GM19324 (cell line): ENCODE data around the gene GGA1.
A peak's percentile ranks its signal among the peaks of the same experiment; 100 is the strongest.

ENCODE experiments used
- ATAC-seq: cut with Tn5 transposase; IDR thresholded peaks from one replicate; pipeline ENCODE4 v1.9.1; 2021; ENCODE audit warnings: mild to moderate bottlenecking, moderate library complexity; ENCODE audit not compliant: unreplicated experiment, low FRiP score

Gene GGA1, protein sequence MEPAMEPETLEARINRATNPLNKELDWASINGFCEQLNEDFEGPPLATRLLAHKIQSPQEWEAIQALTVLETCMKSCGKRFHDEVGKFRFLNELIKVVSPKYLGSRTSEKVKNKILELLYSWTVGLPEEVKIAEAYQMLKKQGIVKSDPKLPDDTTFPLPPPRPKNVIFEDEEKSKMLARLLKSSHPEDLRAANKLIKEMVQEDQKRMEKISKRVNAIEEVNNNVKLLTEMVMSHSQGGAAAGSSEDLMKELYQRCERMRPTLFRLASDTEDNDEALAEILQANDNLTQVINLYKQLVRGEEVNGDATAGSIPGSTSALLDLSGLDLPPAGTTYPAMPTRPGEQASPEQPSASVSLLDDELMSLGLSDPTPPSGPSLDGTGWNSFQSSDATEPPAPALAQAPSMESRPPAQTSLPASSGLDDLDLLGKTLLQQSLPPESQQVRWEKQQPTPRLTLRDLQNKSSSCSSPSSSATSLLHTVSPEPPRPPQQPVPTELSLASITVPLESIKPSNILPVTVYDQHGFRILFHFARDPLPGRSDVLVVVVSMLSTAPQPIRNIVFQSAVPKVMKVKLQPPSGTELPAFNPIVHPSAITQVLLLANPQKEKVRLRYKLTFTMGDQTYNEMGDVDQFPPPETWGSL

DNA sequence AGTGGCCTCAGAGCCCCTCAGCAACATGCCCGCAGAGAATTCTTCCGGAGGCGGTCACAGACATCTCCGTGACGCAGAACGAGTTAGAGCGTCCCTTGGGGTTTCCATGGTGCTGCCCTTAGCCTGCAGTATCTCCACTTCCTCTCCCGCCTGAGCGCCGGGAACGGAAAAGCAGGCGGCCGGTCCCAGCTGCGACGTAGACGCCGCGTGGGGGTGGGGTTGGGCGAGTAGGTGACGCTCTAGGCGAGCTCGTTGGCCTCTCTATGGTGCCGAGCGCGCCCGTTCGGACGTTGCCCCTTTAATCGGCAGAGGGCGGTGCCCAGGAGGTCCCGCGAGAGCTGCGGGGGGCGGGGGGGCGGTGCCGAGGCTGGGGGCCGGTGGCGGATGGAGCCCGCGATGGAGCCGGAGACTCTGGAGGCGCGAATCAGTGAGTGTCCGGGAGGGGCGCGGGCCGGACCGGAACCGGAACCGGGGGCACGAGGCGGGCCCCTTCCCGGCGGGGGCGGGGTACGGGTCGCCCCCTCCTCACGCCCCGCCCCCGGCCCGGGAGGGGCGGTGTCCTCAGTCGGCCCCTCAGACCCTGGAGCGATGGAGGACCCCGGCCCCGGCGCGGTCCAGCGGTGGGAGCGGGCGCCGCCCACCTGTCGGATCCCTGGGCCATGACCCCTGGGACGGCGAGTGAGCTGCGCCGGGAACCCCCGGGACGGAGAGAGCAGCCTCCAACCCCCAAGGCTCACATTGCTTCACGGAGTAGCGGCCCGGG lies at the start of gene GGA1:
Gene GGA1, plus strand, starts transcription at position 358 of the 763 bp plus-strand sequence. Its CDS starts 27 bp downstream, at position 385.
- ATAC-seq: peak; percentile 92

DNA sequence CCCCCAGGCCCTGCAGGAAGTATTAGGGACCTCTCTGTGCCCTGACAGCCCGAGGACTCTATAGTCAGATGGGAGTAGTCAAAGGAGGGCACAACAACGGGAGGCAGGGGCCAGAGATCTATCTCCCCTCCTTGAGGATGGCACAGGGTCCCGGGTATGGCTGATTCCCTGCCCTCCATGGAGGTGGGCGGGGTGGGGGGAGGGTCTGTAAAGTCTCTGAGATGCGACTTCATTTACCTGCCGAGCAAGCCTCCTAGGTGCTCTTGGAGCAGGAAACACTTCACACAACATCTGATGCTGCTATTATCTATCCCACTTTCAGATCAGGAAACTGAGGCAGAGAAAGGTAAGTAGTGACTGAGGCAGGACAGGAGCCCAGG lies 49.1 kb upstream of the GGA1 start:
- ATAC-seq: no peak

DNA sequence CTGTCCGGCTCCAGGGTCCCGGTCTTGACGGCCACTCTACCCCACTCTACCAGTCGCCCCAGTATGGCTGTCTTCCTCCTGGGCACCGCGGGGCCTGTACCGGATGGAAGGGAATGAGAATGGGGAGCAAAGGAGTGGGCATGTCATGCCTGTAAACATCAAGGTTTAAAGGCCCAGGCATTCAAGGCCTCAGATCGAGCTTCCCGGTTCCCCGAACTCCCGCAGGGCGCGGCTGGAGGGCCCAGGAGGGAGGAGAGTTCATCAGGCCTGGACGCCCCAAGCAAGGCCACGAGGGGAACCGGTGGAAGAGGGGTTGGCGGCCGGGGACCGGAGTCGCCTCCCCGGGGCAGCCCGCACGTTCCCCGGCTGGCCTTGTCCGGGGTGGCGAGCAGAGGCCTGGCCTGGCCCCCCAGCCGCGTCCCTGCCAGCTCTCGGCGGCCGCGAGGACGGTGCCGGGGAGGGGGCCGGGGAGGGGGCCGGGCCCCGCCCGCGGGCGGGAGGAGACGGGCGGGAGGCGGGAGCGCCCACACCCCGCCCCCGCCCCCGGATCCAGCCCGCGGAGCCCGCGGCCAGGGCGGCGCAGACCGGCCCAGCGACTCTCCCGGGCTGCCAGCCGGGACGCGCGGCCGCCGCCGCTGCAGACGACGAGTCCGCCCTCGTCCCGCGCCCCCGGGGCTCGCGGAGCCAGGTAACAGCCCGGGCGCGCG lies 48.6 kb upstream of the GGA1 start, which contains the start of gene CDC42EP1:
Gene CDC42EP1, plus strand, starts transcription at position 580 of the 707 bp plus-strand sequence. CDS start 5,870 bp downstream, outside the sequence.
- ATAC-seq: no peak

DNA sequence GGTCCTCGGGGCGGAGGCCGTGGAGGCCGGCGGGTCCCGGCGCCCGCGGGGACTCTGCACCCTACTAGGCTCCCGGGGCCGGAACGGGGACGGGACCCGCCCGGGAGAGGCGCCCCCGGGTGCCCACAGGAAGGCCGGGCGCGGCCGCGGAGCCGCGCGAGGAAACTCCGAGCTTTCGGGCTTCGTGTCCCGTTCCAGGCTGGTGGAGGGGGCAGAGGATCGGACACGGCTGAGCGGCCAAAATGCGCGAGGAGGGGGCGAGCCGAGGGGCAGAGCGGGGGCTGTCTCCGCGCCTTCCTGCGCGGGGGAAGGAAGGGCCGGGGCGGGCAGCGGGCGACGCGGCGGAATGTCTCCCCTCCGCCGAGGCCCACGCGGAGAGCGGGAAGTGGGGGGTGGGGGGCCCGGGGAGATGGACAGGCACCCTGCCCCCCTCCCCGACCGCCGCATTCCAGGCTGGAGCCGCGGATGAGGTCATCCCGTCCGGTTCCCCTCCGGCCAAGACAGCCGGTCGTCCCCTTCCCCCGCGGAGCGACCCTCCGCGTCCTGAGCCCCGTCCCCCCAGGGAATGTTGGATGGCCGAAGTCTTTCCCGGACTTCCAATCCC lies 47.9 kb upstream of the GGA1 start:
- no peak for ATAC-seq

DNA sequence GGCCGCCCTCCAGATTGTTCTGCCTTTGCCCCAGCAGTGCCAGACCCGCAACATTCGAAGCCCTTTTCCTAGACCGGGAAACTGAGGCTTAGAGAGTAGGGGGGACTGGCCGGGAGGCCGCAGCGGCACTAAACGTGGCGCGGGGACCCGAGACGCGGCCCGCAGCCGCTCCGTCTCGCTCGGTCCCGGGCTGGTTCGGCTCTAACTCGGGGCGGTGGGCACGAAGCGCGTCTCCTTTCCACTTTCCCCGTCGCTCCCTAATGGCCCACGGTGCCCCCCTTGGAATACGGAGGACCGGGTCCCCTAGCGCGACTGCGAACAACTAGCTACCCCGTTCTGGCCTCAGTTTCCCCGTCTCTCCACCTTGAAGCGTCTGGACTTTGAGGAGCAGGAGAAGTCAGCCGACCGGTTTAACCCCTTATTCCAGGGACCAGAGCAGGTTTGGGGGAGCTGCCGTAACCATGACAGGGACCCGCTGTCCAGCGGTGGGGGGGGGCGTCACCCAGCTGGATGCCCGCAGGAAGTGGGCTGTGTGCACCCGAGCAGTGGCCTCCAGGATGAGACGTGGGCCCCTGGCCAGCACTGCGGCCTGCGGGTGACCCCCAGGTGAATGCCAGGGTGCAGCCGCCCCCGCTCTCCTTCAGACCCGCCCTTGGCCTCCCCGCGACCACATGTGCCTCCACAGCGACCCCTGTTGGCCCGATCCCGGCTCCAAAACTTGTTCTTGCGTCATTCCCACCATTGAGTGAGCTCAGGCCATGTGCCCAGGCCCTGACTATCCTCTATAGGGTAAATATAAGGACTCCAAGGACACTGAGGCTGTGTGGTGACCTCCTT lies 47.2 kb upstream of the GGA1 start:
- ATAC-seq: no peak

DNA sequence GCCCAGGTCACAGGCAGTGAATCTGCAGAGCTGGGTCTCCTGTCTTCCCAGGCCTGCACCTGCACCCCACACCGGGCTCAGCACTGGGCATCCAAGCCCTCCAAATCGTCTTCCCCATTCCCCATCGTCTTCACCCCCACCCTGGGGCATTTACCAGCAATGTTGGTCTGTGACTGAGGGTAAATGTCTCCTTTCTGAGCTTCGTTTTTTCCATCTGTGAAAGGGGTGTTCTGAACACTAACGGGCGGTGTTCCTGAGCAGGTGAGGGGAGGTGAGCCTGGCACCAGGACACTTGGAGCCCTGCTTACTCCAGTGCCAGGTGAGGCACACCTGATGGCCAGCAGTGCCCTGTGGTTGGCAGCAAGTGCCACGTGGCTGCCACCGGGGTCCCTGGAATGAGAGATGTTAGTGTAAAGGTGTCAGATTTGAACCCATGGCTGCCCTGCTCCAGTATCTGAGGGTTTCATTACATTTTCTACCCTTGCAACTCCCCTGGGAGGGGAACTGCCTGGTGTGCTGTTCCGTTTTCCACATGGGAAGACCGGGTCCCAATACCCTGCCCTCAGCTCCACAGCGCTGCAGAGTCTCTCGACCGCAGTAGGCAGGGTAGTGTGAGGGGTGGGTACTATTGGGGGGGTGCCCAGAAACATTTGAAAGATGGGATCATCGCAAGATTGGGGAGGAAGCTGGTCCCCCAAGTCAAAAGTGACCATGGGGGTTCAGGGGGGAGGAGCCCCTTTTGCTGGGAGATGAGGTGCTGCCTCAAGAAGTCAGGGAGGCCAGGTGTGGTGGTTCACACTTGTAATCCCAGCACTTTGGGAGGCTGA lies 46.4 kb upstream of the GGA1 start:
- no peak for ATAC-seq

DNA sequence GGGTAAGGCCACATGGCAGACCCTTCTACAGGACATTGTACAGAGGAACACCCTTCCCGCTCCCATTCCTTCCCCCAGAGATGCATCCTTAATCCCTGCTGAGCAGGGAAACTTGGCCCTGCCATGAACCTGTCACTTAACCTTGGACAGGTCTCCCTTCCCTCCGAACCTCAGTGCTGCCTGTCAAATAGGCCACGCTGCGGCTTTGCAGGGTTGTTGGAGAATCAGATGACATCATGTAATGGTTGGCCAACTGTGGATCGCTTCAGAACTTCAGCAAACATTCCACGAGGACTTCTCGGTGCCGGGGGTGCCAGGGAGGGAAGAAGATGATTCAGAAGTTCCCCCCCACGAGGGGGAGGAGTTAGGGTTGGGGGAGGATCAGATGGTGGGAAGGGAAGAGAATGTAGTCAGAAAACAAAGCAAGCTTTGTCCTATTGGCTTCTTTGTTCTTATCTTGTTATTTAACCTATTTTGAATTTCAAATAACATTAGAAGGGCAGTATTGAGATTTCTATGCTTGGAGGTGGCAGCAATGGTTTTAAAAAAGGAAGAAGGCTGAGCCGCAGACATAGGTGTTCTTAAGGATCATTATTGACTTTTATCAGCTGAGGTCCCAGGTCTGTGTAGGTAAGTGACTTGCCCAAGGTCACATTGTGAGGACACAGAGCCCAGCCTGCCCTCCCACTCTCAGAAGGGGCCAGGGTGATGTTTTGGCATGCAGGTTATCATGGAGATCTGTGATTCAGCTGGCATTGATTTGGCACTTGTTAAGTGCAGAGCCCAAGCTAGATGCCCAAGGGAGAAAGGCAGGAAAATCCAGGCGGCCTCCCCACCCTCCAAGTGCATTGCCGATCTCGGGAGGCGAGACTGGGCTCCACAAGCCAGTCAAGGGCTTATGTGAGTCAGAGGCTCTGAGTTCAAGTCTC lies 45.2 kb upstream of the GGA1 start:
- no peak for ATAC-seq

DNA sequence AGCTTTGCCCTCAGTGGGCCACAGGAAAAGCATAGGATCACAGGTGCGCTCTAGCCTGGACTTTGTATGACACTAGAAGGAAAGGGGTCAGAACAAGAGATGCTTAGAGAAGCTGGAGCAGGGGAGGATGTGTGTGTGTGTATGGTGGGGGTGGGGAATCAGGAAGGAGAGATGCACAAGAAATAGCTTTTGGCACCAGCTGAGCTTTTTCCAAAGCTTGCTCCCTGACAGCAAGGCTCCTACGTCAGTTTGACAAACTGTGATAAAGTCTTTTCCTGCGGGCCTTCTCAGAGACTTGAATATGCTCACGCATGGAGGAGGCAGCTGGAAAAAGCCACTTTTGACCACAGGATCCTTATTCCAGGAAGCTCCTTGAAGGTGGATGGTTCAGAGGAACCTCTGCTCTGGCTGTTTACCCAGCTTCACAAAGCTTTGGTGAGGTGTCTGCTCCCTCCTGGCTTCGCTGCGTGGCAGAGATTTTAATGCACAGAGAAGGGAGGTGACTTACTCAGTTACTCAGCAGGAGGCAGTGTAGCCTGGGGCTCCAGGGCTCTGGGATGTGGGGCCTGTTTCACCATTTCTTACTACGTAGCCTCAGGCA lies 44.4 kb upstream of the GGA1 start:
- no peak for ATAC-seq

DNA sequence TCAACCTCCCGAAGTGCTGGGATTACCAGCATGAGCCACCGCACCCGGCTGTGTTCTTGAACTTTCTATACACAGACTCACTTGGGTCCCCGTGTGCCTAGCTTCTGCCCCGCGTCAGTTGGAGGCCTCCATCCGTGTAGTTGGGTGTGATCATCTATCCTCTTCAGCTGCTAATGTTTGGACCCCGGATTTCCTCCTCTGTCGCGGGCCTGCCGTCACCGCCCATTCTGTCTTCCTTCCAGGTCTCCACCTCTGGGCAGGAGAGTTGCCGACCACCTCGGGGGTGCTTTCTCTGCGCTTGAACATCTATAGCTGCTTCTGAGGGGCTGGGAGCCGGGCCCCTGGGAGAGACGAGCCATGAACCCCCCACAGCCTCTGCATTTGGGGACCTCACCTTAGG lies 42.8 kb upstream of the GGA1 start:
- no peak for ATAC-seq

DNA sequence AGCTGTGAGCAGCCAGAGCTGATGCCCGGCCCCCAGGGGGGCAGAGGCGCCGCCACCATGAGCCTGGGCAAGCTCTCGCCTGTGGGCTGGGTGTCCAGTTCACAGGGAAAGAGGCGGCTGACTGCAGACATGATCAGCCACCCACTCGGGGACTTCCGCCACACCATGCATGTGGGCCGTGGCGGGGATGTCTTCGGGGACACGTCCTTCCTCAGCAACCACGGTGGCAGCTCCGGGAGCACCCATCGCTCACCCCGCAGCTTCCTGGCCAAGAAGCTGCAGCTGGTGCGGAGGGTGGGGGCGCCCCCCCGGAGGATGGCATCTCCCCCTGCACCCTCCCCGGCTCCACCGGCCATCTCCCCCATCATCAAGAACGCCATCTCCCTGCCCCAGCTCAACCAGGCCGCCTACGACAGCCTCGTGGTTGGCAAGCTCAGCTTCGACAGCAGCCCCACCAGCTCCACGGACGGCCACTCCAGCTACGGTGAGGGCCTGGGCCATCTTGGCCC lies 42.3 kb upstream of the GGA1 start:
- ATAC-seq: no peak

DNA sequence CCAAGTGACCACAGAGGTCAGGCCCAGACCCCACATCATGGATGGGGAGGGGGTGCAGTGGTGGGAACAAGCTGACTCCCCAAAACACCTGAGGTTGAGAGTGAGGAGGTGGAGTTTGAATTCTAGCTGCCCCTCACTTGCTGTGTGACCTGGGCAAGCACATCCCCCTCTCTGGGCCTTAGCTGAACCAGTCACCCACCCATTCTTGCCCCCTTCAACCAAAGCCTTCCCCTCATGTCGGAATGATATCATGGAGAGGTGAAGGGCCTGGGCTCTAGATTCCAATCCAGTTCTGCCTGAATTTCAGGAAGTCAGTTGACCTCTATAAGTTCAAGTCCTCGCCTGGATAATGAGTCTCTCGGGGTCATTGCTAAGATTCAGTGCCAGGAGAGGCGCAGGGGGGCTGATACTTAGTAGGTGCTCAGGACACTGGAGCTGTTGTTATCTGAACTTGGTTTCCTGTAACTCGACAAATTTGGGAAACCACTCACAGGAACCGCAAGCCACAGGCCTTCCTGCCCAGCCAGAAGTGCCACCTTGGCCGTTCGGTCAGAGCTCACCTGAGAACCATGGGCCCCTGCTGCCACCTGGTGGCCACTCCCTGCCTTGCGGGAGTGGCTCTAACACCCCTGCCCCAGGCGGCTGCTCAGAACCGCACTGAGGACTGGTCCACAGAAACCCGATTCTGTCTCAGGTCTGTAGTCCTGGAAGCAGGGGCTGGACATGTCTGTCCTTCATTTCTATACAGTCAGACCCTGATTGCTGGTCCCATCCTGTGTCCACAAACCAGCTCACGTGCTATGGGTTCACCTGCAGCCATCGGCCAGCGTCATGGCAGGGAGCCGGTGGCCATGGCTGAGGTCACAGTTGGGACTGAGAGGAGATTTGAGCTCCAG lies 41.5 kb upstream of the GGA1 start:
- peak; percentile 59 for ATAC-seq

DNA sequence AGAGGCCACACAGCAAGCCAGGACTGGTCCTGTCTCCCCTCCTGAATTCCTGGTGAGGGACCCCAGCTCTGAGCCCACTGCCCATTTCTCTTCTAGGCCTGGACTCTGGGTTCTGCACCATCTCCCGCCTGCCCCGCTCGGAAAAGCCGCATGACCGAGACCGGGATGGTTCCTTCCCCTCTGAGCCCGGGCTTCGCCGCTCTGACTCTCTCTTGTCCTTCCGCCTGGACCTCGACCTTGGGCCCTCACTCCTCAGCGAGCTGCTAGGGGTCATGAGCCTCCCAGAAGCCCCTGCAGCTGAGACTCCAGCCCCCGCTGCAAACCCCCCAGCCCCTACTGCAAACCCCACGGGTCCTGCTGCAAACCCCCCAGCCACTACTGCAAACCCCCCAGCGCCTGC lies 40.6 kb upstream of the GGA1 start:
- no peak for ATAC-seq

DNA sequence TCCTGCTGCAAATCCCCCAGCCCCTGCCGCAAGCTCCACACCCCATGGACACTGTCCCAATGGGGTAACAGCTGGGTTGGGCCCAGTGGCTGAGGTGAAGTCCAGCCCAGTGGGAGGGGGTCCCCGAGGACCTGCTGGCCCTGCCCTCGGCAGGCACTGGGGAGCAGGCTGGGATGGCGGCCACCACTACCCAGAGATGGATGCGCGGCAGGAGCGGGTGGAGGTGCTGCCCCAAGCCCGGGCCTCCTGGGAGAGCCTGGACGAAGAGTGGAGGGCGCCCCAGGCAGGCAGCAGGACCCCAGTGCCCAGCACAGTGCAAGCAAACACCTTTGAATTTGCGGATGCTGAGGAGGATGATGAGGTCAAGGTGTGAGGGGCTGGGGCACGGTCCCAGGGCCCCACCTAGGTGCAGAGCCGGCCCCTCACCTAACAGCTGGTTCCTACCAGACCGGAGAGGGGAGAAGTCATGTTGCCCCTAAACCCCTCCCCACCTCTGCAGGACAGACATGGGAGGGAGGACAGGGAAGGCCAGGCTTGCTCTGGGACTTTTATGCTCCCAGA lies 40.1 kb upstream of the GGA1 start:
- no peak for ATAC-seq

DNA sequence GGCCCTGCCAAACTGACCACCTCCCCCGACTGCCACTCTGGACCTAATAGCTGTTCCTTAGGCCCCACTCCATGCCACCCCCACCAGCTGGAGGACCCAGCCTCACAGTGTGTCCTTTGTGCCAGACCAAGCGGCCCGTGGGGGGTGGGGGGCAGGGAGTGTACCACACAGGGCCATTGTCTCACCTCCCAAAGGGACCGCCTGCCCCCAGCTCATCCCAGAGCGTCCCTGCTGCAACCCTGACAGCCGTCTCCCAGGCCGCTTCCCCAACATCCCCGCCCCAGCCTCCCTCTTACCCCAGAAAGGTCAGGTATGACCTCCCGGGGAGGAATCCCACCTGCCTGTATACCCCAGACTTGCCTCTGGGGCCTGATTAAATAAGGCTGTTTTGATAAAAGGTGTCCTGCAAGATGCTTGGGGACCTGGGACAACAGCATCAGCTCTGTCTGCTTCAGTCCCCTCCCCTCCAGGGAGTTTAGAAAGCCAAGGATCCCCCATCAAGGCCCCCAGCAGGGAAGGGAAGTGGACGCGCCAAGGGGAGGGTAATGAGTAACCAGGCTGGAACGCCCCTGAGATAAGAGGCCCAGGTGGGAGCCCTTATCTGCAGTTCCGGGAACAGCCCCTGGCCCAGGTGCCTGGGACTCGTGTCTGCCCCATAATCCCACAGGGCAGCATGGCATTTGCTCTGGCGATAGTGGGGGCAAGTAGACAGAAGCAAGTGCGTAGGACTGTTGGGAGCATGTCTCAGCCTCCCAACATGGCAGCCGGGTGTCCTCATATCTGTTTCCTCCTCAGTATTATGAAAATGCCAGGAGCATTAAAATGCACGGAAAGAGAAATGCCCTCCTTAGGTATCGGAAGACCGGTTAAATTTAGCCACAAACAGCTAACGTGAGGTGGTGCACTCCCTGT lies 39.4 kb upstream of the GGA1 start:
- no peak for ATAC-seq
